Measurements from ENCODE around the gene OXER1.

GRCh38 chr2:42754776-42755140, 9.2 kb downstream of the OXER1 start:
- no peak for TF ChIP-seq ZNF274 (IDR thresholded peaks at IDR 0.05; ENCODE audit: low read depth, low read length)
- no peak for TF ChIP-seq YY1 (IDR thresholded peaks at IDR 0.05; ENCODE audit: insufficient read depth, insufficient read length)
- TF ChIP-seq SUZ12 (IDR thresholded peaks at IDR 0.05; ENCODE audit: extremely low read depth, insufficient read depth, insufficient read length), result no peak

All from NT2/D1 (cell line).